ENCODE measurements around the gene MBNL2.

The MBNL2 gene

DNA sequence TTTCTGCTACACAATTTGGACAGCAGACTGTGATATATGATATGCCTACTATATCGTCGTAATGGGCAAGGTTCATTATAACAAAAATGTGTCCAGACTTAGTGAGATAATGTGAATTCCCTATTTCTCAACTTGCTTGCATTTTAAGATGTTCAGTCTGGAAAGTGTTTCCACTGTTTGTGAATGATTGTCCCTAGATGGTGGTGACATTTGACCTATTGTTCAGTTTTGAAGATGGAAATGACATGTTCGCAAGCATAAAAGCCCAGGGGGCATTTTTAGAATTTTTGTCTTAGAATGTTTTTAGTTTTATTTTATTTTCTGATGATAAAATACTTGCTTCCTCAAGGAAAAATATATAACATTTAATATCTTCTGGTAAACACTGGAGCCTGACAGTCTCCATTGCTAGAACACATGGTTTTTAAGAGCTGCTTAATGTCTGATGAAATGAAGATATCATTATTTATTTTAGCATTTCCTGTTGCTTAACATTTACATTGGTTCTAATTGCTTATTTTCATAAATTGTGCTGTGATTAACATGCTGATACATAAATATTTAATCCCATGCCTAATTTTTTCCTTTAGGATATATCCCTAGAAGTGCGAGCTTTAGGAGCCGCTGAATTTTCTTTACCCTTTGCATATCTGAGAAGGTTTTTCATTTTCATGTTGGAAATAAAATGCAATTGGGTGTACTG lies 27.1 kb downstream of the MBNL2 start:
- Histone ChIP-seq H3K9me3 (no peaks in the 10 kb centered on the region), H3K27me3 (no peaks in the 10 kb centered on the region), H3K4me1 (peaks cover 14% of the 10 kb centered on the region), H3K36me3 (no peaks in the 10 kb centered on the region), H3K4me3 (ENCODE audit: low read depth, low read length) (no peak overlapping the region)
- no peak for DNase-seq
- TF ChIP-seq, protein P1, sequence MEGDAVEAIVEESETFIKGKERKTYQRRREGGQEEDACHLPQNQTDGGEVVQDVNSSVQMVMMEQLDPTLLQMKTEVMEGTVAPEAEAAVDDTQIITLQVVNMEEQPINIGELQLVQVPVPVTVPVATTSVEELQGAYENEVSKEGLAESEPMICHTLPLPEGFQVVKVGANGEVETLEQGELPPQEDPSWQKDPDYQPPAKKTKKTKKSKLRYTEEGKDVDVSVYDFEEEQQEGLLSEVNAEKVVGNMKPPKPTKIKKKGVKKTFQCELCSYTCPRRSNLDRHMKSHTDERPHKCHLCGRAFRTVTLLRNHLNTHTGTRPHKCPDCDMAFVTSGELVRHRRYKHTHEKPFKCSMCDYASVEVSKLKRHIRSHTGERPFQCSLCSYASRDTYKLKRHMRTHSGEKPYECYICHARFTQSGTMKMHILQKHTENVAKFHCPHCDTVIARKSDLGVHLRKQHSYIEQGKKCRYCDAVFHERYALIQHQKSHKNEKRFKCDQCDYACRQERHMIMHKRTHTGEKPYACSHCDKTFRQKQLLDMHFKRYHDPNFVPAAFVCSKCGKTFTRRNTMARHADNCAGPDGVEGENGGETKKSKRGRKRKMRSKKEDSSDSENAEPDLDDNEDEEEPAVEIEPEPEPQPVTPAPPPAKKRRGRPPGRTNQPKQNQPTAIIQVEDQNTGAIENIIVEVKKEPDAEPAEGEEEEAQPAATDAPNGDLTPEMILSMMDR (IDR thresholded peaks at IDR 0.05; ENCODE audit: low read depth, low read length) = no peak

DNA sequence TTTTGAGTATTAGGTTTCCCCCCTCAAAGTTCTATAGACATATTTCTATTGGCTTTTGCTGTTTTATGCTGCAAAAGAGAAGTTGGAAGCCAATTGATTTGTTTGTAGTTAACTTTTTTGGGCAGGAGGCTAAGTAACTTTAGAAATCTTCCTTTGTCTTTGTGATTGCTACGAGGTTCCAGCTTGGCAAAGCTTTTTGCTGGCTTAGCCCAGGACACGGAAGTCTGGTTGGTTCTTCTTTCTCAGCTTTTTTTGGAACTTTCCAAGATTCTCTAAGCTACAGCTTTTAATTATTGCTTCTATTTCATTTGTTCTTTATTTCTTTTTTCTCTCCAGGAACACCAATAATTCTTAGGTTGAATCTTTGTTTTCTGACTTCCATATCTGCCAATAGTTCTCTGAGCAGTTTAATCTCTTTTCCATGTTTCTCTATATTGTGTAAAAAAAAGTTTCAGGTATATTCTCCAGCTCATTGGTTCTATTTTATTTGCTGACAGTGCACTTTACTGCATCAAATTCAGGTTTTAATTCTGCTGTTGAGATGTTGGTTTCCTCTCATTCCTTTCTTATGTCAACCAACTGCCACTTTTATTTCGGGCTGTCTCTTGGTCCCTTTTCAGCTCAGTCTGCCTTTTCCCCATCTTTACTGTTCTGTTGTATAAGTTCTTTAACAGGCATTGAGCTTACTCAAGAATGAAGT lies 27.8 kb downstream of the MBNL2 start:
- H3K9me3 ChIP-seq = no peaks in the 10 kb centered on the region
- TF ChIP-seq, protein P1 (IDR thresholded peaks at IDR 0.05; ENCODE audit: low read depth, low read length) = no peak
- DNase-seq = no peak
- H3K4me3 ChIP-seq (ENCODE audit: low read depth, low read length) = no peak overlapping the region
- peaks cover 18% of the 10 kb centered on the region for H3K4me1 ChIP-seq
- no peaks in the 10 kb centered on the region for H3K36me3 ChIP-seq
- no peaks in the 10 kb centered on the region for H3K27me3 ChIP-seq

DNA sequence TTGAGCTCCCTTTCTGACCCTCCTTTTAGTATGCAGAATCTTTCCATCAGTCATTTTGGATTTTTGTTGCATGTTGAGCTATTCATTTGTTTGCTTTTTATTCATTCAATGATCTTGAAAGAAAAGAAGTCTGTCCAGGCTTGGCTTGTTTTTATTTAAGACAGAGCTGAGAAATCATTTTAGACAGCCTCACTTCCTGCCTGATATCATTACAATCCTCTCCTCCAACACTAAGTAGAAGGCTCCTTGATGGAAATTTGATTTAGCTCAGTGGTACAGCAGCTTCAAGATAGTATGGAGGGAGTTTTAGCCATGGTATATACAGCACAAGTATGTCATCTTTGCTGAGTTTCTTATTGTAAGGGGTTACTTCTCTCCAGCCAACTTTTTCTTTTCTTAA lies 28.4 kb downstream of the MBNL2 start:
- Histone ChIP-seq H3K27me3 (no peaks in the 10 kb centered on the region), H3K36me3 (no peaks in the 10 kb centered on the region), H3K4me3 (ENCODE audit: low read depth, low read length) (no peak overlapping the region), H3K9me3 (no peaks in the 10 kb centered on the region), H3K4me1 (peaks cover 25% of the 10 kb centered on the region)
- TF ChIP-seq, protein P1 (IDR thresholded peaks at IDR 0.05; ENCODE audit: low read depth, low read length) = no peak
- DNase-seq = no peak

DNA sequence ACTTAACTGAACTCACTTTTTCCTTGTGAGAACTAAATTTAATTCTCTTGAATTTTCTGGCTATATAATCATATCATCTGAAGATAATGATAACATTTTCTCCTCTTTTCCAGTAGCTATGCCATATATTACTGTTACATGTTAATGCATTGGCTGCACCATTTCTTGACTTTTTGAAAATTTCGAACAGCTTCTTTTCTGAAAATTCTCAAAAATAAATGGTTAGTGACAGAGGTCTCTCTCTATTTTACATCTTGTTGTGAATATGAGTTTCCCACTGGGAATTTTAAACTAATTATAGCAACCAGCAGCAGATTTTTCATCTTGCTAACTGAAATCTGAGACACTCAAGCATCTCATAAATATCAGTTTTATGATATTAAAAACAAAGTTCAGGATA lies 30.6 kb downstream of the MBNL2 start:
- no peak for DNase-seq
- peaks cover 42% of the 10 kb centered on the region for H3K4me1 ChIP-seq
- TF ChIP-seq, protein P1 (IDR thresholded peaks at IDR 0.05; ENCODE audit: low read depth, low read length) = no peak
- H3K4me3 ChIP-seq (ENCODE audit: low read depth, low read length) = no peak overlapping the region
- H3K9me3 ChIP-seq = no peaks in the 10 kb centered on the region
- 0 out of 2 replicates have a peak, but pooled peaks cover 2% of the 10 kb centered on the region for H3K36me3 ChIP-seq
- H3K27me3 ChIP-seq = no peaks in the 10 kb centered on the region

DNA sequence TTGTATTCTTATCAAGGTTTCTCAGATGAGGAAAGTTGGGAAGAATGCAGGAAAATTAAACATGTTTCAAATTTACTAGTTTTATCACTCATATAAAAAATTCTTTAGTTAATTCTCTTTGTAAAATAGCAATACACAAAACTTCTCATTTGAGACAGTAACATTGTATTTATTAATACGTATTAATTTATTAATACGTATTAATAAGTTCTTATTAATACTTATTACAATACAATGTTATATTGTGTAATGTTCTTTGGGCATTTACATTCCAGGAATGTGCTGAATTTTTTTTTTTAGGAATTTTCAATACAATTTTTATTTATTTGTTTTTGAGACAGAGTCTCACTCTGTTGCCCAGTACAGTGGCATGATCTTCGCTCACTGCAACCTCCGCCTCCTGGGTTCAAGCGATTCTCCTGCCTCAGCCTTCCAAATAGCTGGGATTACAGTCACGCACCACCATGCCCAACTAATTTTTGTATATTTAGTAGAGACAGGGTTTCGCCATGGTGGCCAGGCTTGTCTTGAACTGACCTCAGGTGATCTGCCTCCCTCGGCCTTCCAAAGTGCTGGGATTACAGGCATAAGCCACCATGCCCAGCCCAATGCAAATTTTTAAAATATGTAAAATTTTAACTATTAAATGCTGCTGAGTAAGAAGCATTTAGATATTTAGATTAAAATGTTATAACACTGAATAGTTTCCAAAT lies 31.6 kb downstream of the MBNL2 start:
- H3K4me3 ChIP-seq (ENCODE audit: low read depth, low read length) = no peak overlapping the region
- DNase-seq = no peak
- TF ChIP-seq, protein P1 (IDR thresholded peaks at IDR 0.05; ENCODE audit: low read depth, low read length) = no peak
- no peaks in the 10 kb centered on the region for H3K27me3 ChIP-seq
- H3K4me1 ChIP-seq = peaks cover 49% of the 10 kb centered on the region
- H3K9me3 ChIP-seq = no peaks in the 10 kb centered on the region
- 0 out of 2 replicates have a peak, but pooled peaks cover 2% of the 10 kb centered on the region for H3K36me3 ChIP-seq
